Fibroblast of lung (primary cell): ENCODE data around the gene GRN. TPM values are rescaled to one million over a fixed set of nuclear protein-coding genes. Genes with fewer than 3 reads are reported as not detected.
A peak's percentile ranks its signal among the peaks of the same experiment; 100 is the strongest.
"Not testable (repeated sequence)": the region's sequence is repeated elsewhere in the genome, so short reads cannot be mapped to it uniquely, and the experiment has no call there.

Source experiments
- DNase-seq, 2 donors: peaks; one replicate each; pipeline versions ENCODE4 v3.0.0 to v3.0.0-alpha.2; 2010; ENCODE audit warnings: low read depth in 2 of 2
- H2AFZ ChIP-seq: 2 replicates; pipeline ENCODE4 v1.5.1; 2012; ENCODE audit warnings: low read length, control low read depth, inconsistent platforms
- H3K27ac ChIP-seq: 2 replicates; pipeline ENCODE4 v1.5.1; 2011; ENCODE audit warnings: low read length, control low read depth; ENCODE audit not compliant: insufficient read depth
- H3K27me3 ChIP-seq: 2 replicates; pipeline ENCODE4 v1.5.1; 2011; ENCODE audit warnings: mild to moderate bottlenecking, low read length; ENCODE audit not compliant: control insufficient read depth, insufficient read depth
- H3K36me3 ChIP-seq: 2 replicates; pipeline ENCODE4 v1.5.1; 2011; ENCODE audit warnings: low read length; ENCODE audit not compliant: control insufficient read depth, insufficient read depth
- H3K4me1 ChIP-seq: 2 replicates; pipeline ENCODE4 v1.5.1; 2011; ENCODE audit warnings: low read length; ENCODE audit not compliant: control insufficient read depth, insufficient read depth; ENCODE audit errors: extremely low read depth
- H3K4me2 ChIP-seq: 2 replicates; pipeline ENCODE4 v1.5.1; 2011; ENCODE audit warnings: low read length, control low read depth; ENCODE audit not compliant: insufficient read depth; ENCODE audit errors: extremely low read depth
- H3K4me3 ChIP-seq, 4 experiments: fragments of 200-600 bp in 1 of 4; sonication (generic) in 1 of 4; replicated peaks in 1 of 4; 2 replicates each; pipeline ENCODE4 v1.5.1; 2011 to 2016; ENCODE audit warnings: low read length in 4 of 4, low read depth in 3 of 4, mild to moderate bottlenecking in 3 of 4, control low read depth in 2 of 4, inconsistent platforms in 1 of 4, mixed read lengths in 1 of 4; ENCODE audit not compliant: insufficient read depth in 1 of 4; ENCODE audit errors: control extremely low read depth in 1 of 4
- H3K79me2 ChIP-seq: 2 replicates; pipeline ENCODE4 v1.5.1; 2012; ENCODE audit warnings: mild to moderate bottlenecking, low read length, inconsistent platforms; ENCODE audit not compliant: control insufficient read depth, insufficient read depth
- H3K9ac ChIP-seq: 2 replicates; pipeline ENCODE4 v1.5.1; 2011; ENCODE audit warnings: mild to moderate bottlenecking, low read length, control low read depth; ENCODE audit not compliant: insufficient read depth
- H3K9me3 ChIP-seq: 2 replicates; pipeline ENCODE4 v1.5.1; 2012; ENCODE audit warnings: low read depth, low read length; ENCODE audit not compliant: control insufficient read depth, insufficient read depth
- H4K20me1 ChIP-seq: 2 replicates; pipeline ENCODE4 v1.5.1; 2011; ENCODE audit warnings: low read length; ENCODE audit not compliant: control insufficient read depth, insufficient read depth; ENCODE audit errors: extremely low read depth
- EZH2 ChIP-seq: IDR thresholded peaks from 2 replicates; pipeline ENCODE4 v1.5.1; 2012; ENCODE audit warnings: low read length, control low read depth, mild to moderate bottlenecking; ENCODE audit errors: missing control alignments
- polyA plus RNA-seq, 2 donors: library from polyadenylated mRNA; depleted of rRNA in 1 of 2; stranded (reverse) in 1 of 2; unstranded in 1 of 2; fragments of >200 nt; gene quantifications; 2 replicates each; pipeline ENCODE4 v1.2.1, GENCODE V29; 2011 to 2012; ENCODE audit warnings: missing spikeins in 1 of 2
- total RNA-seq: library from RNA; depleted of rRNA; stranded (reverse); fragments of >200 nt; gene quantifications from 2 replicates; pipeline ENCODE4 v1.2.1, GENCODE V29; 2014
- TF ChIP-seq, protein P1 (sequence below), 2 donors: IDR thresholded peaks in 1 of 2; conservative IDR thresholded peaks in 1 of 2; 1 replicate in 1 of 2; 2 replicates in 1 of 2; pipeline ENCODE4 v1.5.1; 2011 to 2012; ENCODE audit warnings: low read length in 2 of 2, control low read depth in 1 of 2, inconsistent platforms in 1 of 2, low read depth in 1 of 2, mild to moderate bottlenecking in 1 of 2

GRN gene
- total and polyA plus RNA-seq, 2 donors (not counting 1 experiment from before 2014, with no cell fraction given), result 146 to 315 TPM

DNA sequence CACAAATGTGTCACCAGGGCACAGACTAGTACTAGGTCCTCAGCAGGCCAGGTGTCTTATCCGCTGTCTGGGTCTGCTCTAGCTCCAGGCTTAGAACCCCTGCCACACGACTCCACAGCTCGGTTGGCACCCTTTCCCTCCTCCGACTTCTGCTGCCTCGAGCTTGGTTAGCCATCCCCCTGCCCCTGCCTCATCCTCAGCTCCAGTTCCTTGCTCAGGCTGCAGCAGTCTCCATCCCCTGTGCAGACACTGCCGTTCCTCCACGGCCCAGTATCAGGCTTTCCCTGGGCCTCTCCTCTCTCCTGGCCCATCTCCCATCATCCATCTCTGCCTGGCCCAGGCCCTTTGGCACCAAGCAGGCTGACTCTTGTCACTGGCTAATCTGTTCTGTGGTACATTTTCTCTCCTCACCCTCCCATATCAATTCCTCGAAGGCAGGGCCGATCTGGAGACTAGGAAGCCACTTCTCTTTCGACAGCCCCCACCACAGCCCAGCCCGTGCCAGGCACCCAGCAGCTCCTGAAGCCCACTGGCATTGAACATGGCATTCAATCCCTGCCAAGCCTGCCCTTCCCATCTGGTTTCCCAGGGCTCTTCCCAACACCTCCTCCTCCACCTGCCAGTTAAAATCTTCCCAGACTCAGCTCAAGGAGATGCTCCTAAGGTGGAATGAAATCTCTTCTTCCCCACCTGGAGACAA, 1.4 kb upstream of the GRN start:
- Histone ChIP-seq H2AFZ (no peak overlapping the region), H3K4me2 (no peak overlapping the region), H3K36me3 (no peaks in the 10 kb centered on the region), H3K9me3 (no peaks in the 10 kb centered on the region), H3K27me3 (no peaks in the 10 kb centered on the region), H3K4me1 (no peaks in the 10 kb centered on the region), H3K27ac (no peak overlapping the region), H3K79me2 (peaks cover 7% of the 10 kb centered on the region), H3K4me3 (no peak overlapping the region), H4K20me1 (no peaks in the 10 kb centered on the region), H3K9ac (no peak overlapping the region)
- no peak for TF ChIP-seq EZH2
- TF ChIP-seq, protein P1, sequence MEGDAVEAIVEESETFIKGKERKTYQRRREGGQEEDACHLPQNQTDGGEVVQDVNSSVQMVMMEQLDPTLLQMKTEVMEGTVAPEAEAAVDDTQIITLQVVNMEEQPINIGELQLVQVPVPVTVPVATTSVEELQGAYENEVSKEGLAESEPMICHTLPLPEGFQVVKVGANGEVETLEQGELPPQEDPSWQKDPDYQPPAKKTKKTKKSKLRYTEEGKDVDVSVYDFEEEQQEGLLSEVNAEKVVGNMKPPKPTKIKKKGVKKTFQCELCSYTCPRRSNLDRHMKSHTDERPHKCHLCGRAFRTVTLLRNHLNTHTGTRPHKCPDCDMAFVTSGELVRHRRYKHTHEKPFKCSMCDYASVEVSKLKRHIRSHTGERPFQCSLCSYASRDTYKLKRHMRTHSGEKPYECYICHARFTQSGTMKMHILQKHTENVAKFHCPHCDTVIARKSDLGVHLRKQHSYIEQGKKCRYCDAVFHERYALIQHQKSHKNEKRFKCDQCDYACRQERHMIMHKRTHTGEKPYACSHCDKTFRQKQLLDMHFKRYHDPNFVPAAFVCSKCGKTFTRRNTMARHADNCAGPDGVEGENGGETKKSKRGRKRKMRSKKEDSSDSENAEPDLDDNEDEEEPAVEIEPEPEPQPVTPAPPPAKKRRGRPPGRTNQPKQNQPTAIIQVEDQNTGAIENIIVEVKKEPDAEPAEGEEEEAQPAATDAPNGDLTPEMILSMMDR (conservative IDR thresholded peaks at IDR 0.05 in 1 of 2, IDR thresholded peaks at IDR 0.05 in 1 of 2; ENCODE audit: low read depth in 1 of 2, low read length in 2 of 2), result no peak
- DNase-seq, result no peak

DNA sequence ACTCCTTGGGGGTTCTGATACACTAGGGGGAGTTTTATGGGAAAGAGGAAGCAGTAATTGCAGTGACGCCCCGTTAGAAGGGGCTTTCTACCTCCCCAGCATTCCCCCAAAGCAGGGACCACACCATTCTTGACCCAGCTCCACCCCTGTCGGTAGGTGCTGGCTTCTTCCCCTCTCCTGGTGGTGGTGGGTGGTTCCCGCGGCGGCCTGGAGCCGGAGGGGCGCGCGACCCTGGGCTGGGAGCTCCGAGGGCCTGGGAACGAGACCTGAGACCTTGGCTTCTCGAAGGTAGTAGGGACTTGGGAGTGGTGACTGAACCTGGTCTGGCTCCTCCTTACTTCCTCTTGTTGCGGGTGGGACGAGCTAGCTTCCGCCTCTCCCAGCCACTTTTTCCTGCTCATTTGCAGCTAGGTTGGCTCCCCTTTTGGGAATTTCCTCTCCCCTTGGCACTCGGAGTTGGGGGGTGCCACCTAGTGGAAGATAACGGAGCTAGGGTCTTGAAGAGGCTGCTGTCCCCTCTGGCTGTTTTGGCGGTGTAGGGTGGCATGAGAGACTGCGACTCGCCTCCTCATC, 438 bp downstream of the GRN start:
- Histone ChIP-seq H2AFZ (peak overlapping the region; percentile 65), H3K4me2 (peak overlapping the region; percentile 94), H4K20me1 (no peaks in the 10 kb centered on the region), H3K4me1 (no peaks in the 10 kb centered on the region), H3K9me3 (no peaks in the 10 kb centered on the region), H3K36me3 (peaks cover 3% of the 10 kb centered on the region), H3K79me2 (peaks cover 7% of the 10 kb centered on the region), H3K27ac (peak overlapping the region; percentile 64), H3K4me3 (peak overlapping the region; percentile 96 to 98 (median 97)), H3K9ac (peak overlapping the region; percentile 77), H3K27me3 (no peaks in the 10 kb centered on the region)
- DNase-seq, result peak; percentile 51 to 58
- TF ChIP-seq, protein P1 (conservative IDR thresholded peaks at IDR 0.05 in 1 of 2, IDR thresholded peaks at IDR 0.05 in 1 of 2; ENCODE audit: low read depth in 1 of 2, low read length in 2 of 2), result peak; percentile 39 to 45
- no peak for TF ChIP-seq EZH2

DNA sequence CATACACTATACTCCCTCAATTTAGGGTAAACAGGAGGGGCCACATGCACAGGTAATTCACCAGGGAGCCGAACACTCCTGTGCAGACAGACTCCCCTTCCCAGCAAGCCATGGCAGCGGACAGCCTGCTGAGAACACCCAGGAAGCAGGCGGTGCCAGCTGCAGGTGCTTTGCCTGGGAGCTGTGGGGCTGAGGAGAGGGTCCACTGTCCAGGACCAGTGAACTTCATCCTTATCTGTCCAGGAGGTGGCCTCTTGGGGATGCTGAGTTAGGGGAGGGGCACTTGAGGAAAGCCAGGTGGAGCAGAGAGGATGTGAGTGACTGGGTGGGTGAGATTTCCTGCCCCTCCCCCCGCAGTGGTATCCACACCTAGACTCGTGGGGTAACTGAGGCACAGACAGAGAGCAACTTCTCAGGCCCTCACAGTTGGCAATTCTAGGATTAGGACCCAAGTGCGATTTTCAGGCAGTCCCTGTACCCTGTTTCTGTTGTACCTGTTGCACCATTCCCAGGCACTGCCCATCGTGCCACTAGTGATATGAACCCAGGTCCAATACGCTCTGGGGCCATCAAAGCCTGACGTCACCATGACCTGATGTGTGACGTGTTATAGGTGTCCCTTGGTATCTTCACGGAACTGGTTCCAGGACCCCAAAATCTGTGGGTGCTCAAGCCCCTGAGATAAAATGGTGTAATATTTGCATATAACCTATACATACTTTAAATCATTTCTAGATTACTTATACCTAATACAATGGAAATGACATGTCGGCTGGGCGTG, 1.2 kb downstream of the GRN start:
- H3K27me3 ChIP-seq, result no peaks in the 10 kb centered on the region
- peaks cover 7% of the 10 kb centered on the region for H3K79me2 ChIP-seq
- TF ChIP-seq, protein P1 (conservative IDR thresholded peaks at IDR 0.05 in 1 of 2, IDR thresholded peaks at IDR 0.05 in 1 of 2; ENCODE audit: low read depth in 1 of 2, low read length in 2 of 2), result no peak
- no peak for TF ChIP-seq EZH2
- H3K36me3 ChIP-seq, result peaks cover 6% of the 10 kb centered on the region
- H3K27ac ChIP-seq, result no peak overlapping the region
- no peaks in the 10 kb centered on the region for H4K20me1 ChIP-seq
- H3K4me2 ChIP-seq, result peak overlapping the region; percentile 94
- H3K9me3 ChIP-seq, result no peaks in the 10 kb centered on the region
- no peak for DNase-seq
- H3K4me1 ChIP-seq, result no peaks in the 10 kb centered on the region
- peak overlapping the region; percentile 96 to 98 (median 97) for H3K4me3 ChIP-seq
- no peak overlapping the region for H2AFZ ChIP-seq
- no peak overlapping the region for H3K9ac ChIP-seq

DNA sequence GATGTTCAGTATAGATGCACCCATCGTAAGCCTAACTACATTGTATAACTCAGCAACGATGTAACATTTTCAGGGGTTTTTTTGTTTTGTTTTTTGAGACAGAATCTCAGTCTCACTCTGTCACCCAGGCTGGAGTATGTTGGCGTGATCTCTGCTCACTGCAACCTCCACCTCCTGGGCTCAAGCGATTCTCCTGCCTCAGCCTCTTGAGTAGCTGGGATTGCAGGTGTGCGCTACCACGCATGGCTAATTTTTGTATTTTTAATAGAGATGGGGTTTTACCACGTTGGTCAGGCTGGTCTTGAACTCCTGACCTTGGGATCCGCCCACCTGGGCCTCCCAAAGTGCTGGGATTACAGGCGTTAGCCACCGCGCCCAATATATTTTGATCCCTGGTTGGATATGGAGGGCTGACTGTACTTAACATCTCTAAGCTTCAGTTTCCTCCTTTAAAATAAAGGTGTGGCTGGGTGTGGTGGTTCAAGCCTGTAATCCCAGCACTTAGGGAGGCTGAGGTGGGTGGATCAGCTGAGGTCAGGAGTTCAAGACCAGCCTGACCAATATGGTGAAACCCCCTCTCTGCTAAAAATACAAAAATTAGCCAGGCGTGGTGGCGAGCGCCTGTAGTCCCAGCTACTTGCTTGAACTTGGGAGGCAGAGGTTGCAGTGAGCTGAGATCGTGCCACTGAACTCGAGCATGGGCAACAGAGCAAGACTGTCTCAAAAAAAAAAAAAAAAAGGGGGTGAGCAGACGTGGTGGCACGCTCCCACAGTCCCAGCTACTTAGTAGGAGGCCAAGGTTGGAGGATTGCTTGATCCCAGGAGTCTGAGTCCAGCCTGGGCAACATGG, 2.3 kb downstream of the GRN start:
- H3K4me3 ChIP-seq, H3K79me2 ChIP-seq, H3K9ac ChIP-seq, H3K9me3 ChIP-seq, H3K4me1 ChIP-seq, H2AFZ ChIP-seq, H3K4me2 ChIP-seq, H4K20me1 ChIP-seq, DNase-seq, H3K27me3 ChIP-seq, H3K27ac ChIP-seq: not testable (repeated sequence)
- peaks cover 16% of the 10 kb centered on the region for H3K36me3 ChIP-seq
